ENCODE results near the gene PATE2.

Gene PATE2

DNA sequence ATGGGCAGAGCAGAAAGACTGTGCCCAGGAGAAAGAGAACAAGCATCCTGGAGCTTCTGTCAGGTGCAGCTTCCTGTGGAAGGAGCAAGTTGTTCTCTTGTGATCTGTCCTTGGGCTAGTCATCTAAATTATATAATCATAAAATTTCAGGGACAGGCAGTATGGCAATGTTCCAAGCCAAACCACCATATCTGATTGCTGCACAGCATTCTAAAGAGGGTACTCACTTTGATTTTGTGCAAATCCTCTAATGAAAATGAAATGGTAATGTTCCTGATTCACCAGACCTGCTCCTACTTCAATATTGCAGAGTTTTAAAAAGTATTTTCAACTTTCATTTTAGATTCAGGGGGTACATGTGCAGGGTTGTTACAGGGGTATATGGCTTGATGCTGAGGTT, at the start of gene PATE2:
TSS of gene PATE2 (minus strand) at position 101 of the 400 bp plus-strand sequence. CDS start at position 46, 55 bp downstream.
- no peak for FAIRE-seq
- TF ChIP-seq POLR2A (IDR thresholded peaks at IDR 0.05; ENCODE audit: low read depth, low read length) = no peak
- DNase-seq (ENCODE audit: insufficient read length, low spot score) = no peak

- DNase-seq (ENCODE audit: insufficient read length, low spot score) = no peak
- no peak for TF ChIP-seq POLR2A (IDR thresholded peaks at IDR 0.05; ENCODE audit: low read depth, low read length)
- FAIRE-seq = no peak
Measured at GRCh38 chr11:125807909-125808308, 29.3 kb upstream of the PATE2 start.

DNA sequence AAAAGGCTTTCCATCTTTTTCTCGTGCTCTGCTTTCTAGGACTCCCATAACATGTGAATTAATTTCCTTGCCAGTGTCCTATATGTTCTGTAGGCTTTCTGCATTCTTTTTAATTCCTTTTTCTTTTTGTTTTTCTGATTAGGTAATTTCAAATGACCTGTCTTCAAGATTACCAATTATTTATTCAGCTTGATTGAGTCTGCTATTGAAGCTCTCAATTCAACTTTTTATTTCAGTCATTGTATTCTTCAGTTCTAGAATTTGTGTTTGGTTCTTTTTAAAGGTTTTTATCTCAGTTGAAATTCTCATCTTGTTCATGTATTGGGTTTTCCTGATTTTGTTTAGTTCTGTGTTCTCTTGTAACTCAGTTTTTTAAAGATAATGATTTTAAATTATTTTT, 23.8 kb upstream of the PATE2 start:
- no peak for FAIRE-seq
- DNase-seq (ENCODE audit: insufficient read length, low spot score) = no peak
- no peak for TF ChIP-seq POLR2A (IDR thresholded peaks at IDR 0.05; ENCODE audit: low read depth, low read length)

GRCh38 chr11:125799808-125800207, 21.2 kb upstream of the PATE2 start:
- DNase-seq (ENCODE audit: insufficient read length, low spot score) = no peak
- no peak for TF ChIP-seq POLR2A (IDR thresholded peaks at IDR 0.05; ENCODE audit: low read depth, low read length)
- FAIRE-seq = no peak

- FAIRE-seq = no peak
- no peak for TF ChIP-seq POLR2A (IDR thresholded peaks at IDR 0.05; ENCODE audit: low read depth, low read length)
- no peak for DNase-seq (ENCODE audit: insufficient read length, low spot score)
Measured at GRCh38 chr11:125797641-125798040, 19.0 kb upstream of the PATE2 start.

GRCh38 chr11:125790825-125791224, 12.2 kb upstream of the PATE2 start:
- no peak for DNase-seq (ENCODE audit: insufficient read length, low spot score)
- FAIRE-seq = no peak
- TF ChIP-seq POLR2A (IDR thresholded peaks at IDR 0.05; ENCODE audit: low read depth, low read length) = no peak

DNA sequence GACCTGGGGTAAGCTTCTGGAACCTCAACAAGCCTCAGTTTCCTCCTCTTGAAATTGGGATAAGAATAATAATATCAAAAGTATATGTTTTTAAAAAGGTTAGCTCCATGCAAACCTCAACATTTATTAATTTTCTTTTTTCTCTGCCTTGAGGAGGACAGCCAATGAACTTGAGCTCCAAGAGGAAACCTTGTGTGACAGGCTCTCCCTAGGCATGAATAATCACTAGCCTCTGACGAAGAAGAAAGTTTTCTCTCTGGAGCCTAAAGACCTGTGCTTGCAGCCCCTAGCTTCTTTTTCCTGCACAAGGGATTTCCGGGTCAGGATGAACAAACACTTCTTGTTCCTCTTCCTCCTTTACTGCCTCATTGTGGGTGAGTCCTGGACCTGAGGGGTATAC, 9.2 kb upstream of the PATE2 start, which contains the start of gene PATE3:
TSS of gene PATE3 (plus strand) at position 301 of the 400 bp plus-strand sequence. CDS start at position 326, 25 bp downstream.
- no peak for FAIRE-seq
- no peak for TF ChIP-seq POLR2A (IDR thresholded peaks at IDR 0.05; ENCODE audit: low read depth, low read length)
- DNase-seq (ENCODE audit: insufficient read length, low spot score) = no peak

GRCh38 chr11:125784678-125785077, 6.0 kb upstream of the PATE2 start:
- FAIRE-seq = no peak
- no peak for DNase-seq (ENCODE audit: insufficient read length, low spot score)
- no peak for TF ChIP-seq POLR2A (IDR thresholded peaks at IDR 0.05; ENCODE audit: low read depth, low read length)

- no peak for DNase-seq (ENCODE audit: insufficient read length, low spot score)
- no peak for FAIRE-seq
- TF ChIP-seq POLR2A (IDR thresholded peaks at IDR 0.05; ENCODE audit: low read depth, low read length) = no peak
Measured at GRCh38 chr11:125777309-125777708, 1.3 kb downstream of the PATE2 start.

- FAIRE-seq (no peak), DNase-seq (ENCODE audit: insufficient read length, low spot score) (no peak)
- no peak for TF ChIP-seq POLR2A (IDR thresholded peaks at IDR 0.05; ENCODE audit: low read depth, low read length)
Measured at GRCh38 chr11:125773516-125773915, 5.1 kb downstream of the PATE2 start.

DNA sequence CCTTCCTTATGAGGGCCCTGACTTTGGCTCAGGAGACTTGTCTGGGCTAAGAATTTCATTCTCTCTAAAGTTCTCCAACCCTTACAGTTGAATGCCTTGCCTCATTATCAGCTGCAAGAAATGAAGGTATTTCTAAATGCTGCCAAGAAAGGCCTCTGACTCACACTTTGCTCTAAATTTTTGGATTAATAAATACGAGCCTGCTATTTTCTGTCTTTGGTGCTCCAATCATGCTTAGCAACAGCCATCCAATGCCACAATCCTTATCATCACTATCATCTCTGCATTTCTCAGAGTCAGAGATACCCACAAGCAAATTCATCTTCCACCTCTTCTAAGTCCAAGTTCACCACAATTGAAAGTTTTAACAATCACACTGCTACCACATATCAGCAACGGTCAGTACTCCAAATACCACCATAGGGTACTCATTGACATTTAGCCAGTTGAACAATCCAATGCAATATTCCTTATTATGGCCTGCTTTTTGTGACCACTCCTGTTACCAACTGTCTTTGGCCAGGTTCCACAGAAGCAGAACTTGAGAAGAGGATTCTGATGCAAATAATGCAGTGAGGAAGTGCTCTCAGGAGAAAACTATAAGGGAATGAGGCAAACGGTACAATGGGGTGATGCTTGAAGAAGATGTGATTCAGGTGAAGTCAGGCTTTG, 5.7 kb downstream of the PATE2 start:
- DNase-seq (ENCODE audit: insufficient read length, low spot score) = no peak
- FAIRE-seq = no peak
- TF ChIP-seq POLR2A (IDR thresholded peaks at IDR 0.05; ENCODE audit: low read depth, low read length) = no peak

- FAIRE-seq (no peak), DNase-seq (ENCODE audit: insufficient read length, low spot score) (no peak)
- no peak for TF ChIP-seq POLR2A (IDR thresholded peaks at IDR 0.05; ENCODE audit: low read depth, low read length)
Measured at GRCh38 chr11:125770583-125770982, 8.0 kb downstream of the PATE2 start.

- FAIRE-seq (no peak), DNase-seq (ENCODE audit: insufficient read length, low spot score) (no peak)
- TF ChIP-seq POLR2A (IDR thresholded peaks at IDR 0.05; ENCODE audit: low read depth, low read length) = no peak
Measured at GRCh38 chr11:125768336-125769046, 10.1 kb downstream of the PATE2 start.

DNA sequence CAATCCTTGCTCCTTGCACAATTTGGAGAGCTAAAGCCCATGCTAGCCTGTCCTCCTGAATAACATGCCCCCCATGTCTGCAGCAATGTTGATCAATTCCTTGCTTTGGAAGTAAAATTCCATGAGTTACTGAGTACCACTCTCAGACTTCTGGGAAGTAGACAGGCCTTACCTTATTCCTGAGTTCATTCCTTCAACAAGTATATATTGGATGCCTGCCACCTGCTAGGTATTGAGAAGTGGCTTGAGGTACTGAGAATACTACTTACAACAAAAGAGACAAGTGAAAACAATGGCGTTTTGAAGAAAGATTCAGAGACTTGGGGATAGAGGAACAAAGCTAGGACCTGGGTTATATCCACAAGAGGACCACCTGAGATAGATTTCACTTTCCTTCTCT, 12.4 kb downstream of the PATE2 start:
- DNase-seq (ENCODE audit: insufficient read length, low spot score) = no peak
- no peak for FAIRE-seq
- no peak for TF ChIP-seq POLR2A (IDR thresholded peaks at IDR 0.05; ENCODE audit: low read depth, low read length)

DNA sequence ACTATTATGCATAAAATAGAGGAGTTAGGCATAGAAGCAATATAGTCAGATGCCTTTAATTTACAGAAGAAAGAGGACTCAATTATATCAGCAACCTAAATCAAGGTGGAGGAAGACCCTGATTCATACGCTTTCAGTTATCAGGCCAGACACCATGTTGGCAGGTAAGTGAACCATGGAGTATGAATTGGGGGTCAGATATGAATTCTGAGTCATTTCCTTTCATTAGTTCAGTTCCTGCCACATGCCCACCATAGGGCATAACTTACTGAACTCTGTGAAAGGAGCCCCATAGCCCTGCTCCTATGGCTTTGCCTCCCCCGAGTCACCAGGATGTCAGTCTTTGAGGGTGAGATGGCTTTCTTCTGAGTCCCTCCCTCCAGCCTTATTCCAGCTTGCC, 15.1 kb downstream of the PATE2 start:
- FAIRE-seq (no peak), DNase-seq (ENCODE audit: insufficient read length, low spot score) (no peak)
- TF ChIP-seq POLR2A (IDR thresholded peaks at IDR 0.05; ENCODE audit: low read depth, low read length) = no peak

Measured in H54 (cell line).